Tibial nerve (tissue), 4 donors: ENCODE data around the gene HRH2.

Experiments used
- CTCF ChIP-seq, 5 experiments: fragments of 200-600 bp in 3 of 5; fragments of 450-650 bp in 2 of 5; sonication (generic) in 3 of 5; IDR thresholded peaks; one replicate each; pipeline ENCODE4 v1.5.1; 2016 to 2019; ENCODE audit warnings: antibody characterized with exemption in 5 of 5, mild to moderate bottlenecking in 3 of 5, moderate library complexity in 2 of 5
- EP300 ChIP-seq, 2 donors: sonication (generic); formaldehyde crosslinking; IDR thresholded peaks; one replicate each; pipeline ENCODE4 v1.6.1; 2017; ENCODE audit warnings: antibody characterized with exemption in 2 of 2, mild to moderate bottlenecking in 1 of 2
- POLR2A ChIP-seq, 2 donors: fragments of 450-650 bp; IDR thresholded peaks; one replicate each; pipeline ENCODE4 v1.6.1; 2017; ENCODE audit warnings: antibody characterized with exemption in 2 of 2, mild to moderate bottlenecking in 2 of 2, moderate library complexity in 2 of 2

- TF ChIP-seq CTCF (IDR thresholded peaks at IDR 0.05): no peak
- TF ChIP-seq EP300 (IDR thresholded peaks at IDR 0.05): no peak
- no peak for TF ChIP-seq POLR2A (IDR thresholded peaks at IDR 0.05)
These were observed 73.3 kb downstream of the HRH2 start for GRCh38 chr5:175731172-175731571.
